ELR (cell line): Measurements from ENCODE around the gene CDH23.

Experiments used
- DNase-seq: peaks from one replicate; pipeline ENCODE4 v3.0.0-alpha.2; 2015; ENCODE audit warnings: low read depth

CDH23 gene

DNA sequence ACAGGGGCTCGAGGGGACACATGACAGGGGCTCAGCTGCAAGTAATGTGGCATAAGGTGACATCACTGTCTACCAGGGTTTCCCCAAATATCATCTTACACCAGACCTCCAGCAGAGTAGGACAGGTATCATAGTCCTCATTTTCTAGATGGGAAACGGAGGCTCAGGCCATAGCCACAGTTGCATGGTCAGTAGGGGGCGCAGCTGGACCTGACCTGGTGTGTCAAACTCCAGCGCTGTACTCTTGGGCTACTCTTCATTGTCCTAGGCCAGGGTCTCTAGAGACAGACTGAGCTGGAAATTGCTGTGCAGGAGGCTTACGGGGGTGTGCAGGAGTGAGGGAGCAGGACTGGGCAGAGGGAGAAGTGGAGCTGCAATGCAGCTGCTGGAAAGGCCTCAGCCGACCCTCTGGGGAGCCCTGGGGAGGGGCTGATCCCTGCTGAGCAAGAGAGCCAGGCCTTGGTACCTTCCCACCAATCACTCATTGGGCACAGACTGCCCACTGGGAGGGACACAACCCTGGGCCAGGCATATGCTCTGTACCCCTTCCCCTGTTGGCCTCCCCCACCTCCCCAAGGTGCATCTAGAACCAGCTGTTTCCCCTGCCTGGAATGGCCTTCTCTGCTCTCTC is 89.9 kb downstream of the CDH23 start:
- DNase-seq, result peak; percentile 47

DNA sequence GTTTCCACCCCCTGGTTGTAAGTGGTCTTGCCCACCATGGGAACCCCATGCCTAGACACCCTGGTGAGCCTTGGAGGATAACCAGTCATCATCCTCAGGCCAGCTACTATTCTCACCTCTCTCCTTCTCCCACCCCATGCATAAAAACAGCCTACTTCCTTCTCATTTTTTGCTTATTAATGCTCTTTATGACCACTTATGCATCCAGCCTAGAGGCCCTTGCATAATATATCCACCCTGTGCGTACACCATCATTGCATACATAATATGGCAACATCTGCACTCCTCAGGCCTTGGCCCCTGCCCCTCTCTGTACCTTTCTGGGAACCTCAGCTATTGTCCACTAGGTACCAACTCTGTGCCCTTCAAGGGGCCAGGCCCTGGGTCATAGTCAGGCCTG is 91.0 kb downstream of the CDH23 start:
- DNase-seq, result no peak

GRCh38 chr10:71489077-71489476 is 92.4 kb downstream of the CDH23 start:
- DNase-seq, result no peak

DNA sequence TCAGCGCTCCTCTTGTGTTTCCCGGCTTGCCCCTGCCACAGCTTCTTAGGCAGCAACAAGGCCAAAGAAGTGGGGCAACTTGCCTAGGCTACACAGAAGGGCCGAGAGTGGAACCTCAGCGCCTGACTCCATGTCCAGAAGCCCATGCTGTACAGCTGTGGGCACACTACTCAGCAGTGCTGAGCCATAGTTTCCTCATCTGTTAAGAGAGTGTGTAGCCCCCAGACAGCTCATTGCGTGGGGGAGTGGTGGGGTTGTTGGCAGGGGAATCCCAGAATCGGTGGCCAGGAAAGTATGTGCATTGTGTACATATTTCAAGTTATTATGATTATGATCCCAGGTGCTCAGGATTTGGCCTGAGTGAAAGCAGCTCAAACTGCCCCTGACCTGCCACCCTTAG is 96.2 kb downstream of the CDH23 start:
- DNase-seq, result no peak

DNA sequence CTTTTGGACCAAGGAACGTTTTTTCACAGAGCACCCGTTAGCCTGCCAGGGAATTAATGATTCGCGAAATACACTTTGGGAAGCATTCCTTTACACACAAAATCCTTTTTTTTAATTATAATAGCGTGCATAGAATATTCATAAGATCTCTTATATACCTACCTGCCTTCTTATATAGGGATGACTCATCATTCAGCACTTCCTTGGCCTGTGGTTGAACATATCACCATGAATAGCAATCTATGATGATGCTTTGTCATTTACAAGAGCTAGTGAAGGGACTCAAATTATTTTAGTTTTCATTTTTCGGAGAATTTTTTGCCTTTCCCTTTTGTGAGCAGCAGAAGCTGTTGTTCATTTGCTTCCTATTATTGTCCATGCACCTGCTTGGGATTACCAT is 97.0 kb downstream of the CDH23 start:
- DNase-seq, result peak; percentile 18

GRCh38 chr10:71494476-71494875 is 97.8 kb downstream of the CDH23 start:
- DNase-seq, result no peak

GRCh38 chr10:71494980-71495381 is 98.3 kb downstream of the CDH23 start:
- no peak for DNase-seq

GRCh38 chr10:71496927-71497762 is 100.4 kb downstream of the CDH23 start:
- DNase-seq, result no peak

GRCh38 chr10:71497763-71498326 is 101.1 kb downstream of the CDH23 start:
- DNase-seq, result no peak

DNA sequence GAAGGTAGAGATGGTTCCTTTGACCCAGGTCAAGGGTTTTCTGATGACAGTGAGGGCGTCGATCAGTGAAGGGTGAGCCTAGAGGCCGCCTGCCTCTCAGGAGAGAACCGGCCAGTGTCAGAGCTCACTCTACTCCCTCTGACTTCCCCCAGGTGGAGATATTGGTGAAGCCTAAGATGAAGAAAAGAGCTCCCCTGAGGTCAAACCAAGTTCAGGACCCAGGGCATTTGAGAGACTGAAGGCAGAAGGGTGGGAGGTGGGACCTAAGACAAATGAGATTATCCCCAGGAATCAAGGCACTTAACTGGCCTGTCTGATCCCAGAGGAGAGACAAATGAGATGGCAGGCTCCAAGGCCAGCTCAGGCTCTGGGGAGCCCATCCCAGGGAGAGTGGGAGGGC is 104.7 kb downstream of the CDH23 start:
- no peak for DNase-seq

DNA sequence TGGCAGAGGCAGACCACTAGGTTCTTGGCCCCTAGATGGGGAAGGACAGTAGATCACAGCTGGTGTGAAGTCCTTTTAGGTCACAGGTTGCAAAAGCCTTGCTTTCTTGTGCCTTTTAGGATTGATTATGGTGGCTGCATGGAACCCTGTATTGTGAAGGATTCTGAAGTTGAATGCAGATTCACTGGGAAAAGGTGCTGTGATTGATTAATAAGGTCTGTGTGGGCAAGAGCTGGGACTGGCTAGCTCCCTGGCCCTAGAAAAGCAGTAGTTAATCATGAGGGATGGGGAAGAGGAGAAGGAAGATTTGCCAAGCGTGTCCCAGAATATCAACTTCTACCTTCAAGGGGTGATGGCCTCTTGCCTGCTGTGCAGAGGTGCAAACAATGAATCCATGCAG is 105.5 kb downstream of the CDH23 start:
- DNase-seq, result no peak

- DNase-seq, result no peak
Measured at GRCh38 chr10:71502851-71503250, 106.1 kb downstream of the CDH23 start.

GRCh38 chr10:71504168-71504567 is 107.4 kb downstream of the CDH23 start:
- no peak for DNase-seq

DNA sequence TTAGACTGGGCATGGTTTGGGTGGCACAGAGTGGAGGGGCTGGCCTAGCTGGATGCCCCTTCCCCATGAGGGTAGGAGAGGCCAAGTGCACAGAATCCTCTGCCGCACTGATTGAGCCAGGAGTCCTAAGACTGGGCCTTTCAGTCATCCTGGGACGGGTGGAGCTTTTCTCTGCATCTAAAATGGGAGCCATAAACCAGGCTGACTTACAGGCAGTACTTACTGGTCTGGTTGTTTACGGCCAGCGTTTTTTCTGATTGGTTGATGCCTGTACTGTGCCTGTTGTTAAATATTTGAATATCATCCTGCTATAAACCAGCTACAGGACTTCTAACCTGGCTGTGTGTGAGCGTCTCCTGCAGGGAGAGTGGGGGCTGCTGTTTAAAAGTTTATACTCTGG is 107.8 kb downstream of the CDH23 start:
- DNase-seq, result no peak

- no peak for DNase-seq
Measured at GRCh38 chr10:71505862-71506261, 109.1 kb downstream of the CDH23 start.

DNA sequence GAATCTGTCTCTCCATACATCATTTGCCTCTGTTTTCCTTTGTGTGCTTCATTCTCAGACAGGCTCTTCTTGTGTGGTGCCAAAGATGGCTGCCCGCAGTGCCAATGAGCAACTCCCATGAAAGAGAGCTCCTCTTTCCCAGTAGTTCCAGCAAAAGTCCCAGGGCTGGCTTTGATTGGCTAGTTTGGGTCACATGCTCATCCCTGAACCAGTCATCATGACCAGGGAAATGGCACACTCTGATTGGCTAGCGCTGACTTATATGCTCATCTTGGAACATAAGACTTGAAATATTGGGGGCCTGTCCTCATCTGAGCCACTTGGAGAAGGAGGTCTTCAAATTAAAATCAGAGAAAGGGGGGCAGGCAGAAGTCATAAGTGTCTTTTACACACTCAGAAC is 112.7 kb downstream of the CDH23 start:
- peak; percentile 15 for DNase-seq

DNA sequence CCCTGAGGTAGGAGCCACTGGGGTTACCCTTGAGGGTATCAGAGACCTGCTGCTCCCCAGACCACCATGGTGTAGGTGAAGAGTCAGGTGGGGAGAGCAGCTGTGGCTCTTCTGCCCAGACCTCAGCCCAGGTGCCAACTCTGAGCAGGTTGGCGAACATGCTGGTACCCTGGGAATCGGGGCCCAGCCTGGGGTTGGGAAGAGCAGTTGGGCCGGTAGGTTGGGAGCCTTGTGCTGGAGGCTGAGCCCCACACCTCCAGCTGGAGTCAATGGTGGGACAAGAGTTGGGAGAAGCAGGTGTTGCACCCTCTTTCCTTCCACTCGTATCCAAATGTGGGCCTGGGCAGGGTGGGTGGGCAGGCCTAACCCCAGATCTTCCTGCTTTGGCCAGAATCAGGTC is 114.5 kb downstream of the CDH23 start:
- DNase-seq, result no peak

- DNase-seq, result no peak
Measured at GRCh38 chr10:71512312-71512711, 115.6 kb downstream of the CDH23 start.

DNA sequence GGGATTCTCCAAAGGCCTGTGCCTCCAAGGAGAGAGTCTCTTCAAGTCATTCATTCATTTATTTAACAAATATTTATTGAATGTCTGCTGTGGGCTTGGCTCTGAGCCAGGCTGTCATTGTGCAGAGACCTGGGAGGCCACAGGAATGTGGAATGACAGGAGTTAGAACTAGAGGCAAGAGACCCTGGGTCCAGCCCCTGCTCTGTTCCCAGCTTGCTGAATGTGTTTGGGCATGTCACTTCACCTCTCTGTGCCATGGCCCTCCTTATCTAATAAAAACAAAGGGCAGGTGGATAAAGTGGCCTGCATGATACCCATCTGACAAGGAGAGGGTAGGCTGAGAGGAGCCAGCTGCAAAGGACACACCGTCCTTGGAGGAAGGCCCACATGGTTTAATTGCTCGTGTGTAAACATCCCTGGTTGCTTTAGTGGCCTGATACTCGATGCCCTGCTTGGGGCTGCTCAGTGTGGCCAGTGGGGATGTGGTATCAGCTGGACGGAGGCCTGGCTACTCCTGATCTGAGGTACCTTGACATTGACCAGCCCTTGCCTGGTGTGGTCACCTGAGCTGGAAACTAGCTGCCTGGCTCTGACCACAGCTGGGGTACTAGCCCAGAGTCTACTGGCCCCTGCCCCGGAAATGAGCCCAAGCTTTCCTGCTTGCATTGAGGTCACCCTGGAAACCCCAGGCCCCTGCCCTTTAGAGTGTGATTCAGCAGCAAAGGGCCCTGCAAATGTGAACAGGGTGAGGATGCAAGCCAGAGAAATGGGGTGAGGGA is 116.2 kb downstream of the CDH23 start:
- no peak for DNase-seq

- DNase-seq, result no peak
Measured at GRCh38 chr10:71513540-71513853, 116.8 kb downstream of the CDH23 start.

GRCh38 chr10:71513936-71514335 is 117.2 kb downstream of the CDH23 start:
- no peak for DNase-seq

- no peak for DNase-seq
Measured at GRCh38 chr10:71515531-71516172, 118.9 kb downstream of the CDH23 start.
